GM18519 (cell line): Measurements from ENCODE around the gene CNFN.

ENCODE experiments used
- ATAC-seq: cut with Tn5 transposase; IDR thresholded peaks from one replicate; pipeline ENCODE4 v1.9.1; 2021; ENCODE audit warnings: mild to moderate bottlenecking, moderate library complexity; ENCODE audit not compliant: unreplicated experiment, low FRiP score

Gene CNFN

GRCh38 chr19:42410371-42410770 is 20.3 kb upstream of the CNFN start:
- ATAC-seq: no peak

GRCh38 chr19:42409477-42409876 is 19.4 kb upstream of the CNFN start:
- ATAC-seq: no peak

DNA sequence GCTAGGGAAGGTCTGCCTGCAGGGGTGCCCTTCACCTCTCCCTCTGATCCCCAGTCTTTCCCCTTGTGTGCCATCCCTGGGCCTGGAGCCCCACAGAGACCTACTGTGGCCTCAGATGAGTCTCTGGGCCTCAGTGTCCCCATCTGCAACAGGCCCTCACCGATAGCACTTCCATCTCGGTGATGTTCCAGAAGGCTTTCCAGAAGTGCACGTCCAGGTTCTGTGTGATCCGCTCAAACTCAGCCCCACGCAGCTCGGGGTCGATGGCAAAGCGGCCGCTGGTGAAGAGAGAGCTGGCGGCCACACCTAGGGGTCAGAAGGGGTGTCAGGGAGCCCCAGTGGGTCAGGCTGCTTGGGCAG is 17.7 kb upstream of the CNFN start:
- no peak for ATAC-seq

- no peak for ATAC-seq
Measured at GRCh38 chr19:42407085-42407815, 17.2 kb upstream of the CNFN start.

GRCh38 chr19:42406111-42406510 is 16.0 kb upstream of the CNFN start:
- ATAC-seq: no peak

DNA sequence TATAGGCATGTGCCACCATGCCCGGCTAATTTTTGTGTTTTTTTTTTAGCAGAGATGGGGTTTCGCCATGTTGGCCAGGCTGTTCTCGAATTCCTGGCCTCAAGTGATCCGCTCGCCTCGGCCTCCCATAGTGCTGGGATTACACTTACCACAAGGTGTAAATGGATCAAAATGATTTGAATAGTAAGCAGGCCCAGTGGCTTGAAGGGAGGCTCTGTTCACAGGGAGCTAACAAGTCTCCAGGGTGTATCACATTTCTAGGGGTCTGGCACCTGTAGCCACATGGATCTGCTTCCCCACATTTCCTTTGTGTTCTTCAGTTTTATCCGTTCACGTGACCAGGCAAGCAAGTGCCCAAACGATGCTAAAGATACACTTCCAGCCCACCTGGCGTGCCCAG is 13.5 kb upstream of the CNFN start:
- no peak for ATAC-seq

GRCh38 chr19:42402376-42403116 is 12.4 kb upstream of the CNFN start:
- ATAC-seq: no peak

DNA sequence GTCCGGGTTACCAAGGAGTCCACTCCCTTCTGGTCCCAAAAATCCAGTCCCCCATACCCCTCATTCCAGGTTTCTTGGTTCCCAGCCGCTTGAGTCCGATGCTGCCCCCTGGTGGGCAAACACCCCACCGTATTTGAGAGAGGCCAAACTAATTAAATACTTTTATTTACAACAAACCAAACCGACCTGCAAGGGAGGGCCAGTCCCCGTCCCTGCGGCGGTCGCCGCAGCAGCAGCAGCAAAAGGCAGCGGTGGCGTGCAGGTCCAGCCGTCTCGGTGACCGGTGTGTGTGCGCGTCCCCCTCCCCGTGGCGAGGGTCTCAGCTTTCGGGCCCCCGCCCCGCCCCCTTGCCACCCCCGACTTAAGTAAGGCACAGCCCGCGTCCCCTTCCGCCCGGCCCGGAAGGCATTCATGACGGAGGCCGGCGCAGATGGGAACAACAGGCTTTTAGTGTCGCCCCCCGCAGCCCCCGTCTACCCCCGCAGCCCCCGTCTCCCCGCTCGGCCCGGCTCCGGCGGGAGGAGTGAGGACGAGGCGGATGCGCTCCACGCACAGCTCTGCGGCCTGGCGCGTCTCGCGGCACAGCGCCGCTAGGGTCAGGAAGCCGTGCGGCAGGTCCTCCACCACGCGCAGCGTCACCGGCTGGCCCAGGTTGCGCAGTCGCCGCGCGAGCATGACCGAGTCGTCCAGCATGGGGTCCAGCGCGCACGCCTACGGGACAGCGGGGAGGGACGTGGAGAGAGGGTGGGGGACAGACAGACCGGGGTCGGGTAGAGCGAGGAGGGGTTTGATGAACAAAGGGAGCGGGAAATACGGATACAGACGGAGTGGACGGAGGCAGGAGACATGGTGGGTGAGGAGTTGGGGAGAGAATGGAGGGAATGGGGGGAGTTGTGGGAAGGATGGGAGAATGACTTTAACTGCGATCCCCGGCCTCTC is 11.5 kb upstream of the CNFN start:
- ATAC-seq: no peak

DNA sequence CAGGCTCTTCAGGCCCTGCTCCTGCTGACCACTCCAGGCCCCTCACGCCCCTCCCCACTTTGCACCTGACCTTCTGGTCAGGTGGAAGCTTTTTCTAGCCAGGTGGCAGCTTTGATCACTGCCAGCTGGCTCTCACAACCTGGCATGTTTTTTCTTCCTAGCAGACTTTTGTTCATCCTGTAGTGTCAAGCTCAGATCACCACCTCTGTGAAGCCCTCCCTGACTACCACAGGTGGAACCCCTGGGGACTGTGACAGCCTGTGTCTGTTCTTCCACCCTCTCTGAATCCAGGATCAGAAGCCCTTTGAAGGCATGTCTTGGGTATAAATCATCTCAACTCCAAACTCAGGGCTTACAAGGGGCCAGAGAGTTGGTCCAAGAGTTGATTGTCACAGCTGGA is 10.3 kb upstream of the CNFN start:
- no peak for ATAC-seq

GRCh38 chr19:42397263-42398166 is 7.4 kb upstream of the CNFN start:
- no peak for ATAC-seq

DNA sequence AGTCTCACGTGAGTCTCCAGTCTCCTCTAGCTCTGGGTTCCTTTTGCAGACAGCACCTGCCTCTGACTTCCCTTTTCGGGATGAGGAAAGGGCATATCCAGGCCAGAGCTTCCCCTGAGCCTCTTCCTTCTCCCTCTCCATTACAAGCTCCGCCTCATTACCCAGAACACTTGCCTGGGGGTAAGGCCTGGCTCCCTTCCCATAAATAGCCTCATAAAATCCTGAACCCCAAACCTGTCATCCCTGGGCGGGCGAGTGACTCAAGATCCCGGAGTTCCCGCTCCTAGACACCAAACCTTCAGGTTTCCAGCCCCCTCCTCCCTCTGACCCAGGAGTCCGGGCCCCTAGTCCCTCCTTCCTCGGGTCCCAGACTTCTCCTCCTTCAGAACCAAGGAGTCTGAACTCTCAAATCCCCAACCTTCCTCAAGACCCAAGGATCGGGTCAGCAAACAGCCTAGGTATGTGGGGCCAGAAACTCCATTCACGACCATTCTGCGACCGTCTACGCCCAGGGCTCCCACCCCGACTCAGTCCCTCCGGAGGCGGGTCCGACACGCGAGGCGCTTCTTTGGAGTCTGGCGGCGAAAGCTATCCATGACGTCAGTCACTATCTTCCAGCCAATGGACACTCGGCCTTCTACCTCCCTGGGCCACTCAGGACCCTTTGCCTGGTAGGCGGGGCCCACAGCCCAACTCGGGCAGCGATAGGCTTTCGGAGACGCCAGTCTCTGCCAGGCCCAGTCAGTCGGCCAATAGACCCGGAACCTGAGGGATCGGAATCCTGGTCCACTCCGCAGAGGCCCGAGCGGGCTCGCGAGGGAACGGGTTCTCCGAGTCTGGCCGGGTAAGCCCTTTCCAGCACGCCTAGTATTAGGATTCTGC is 6.5 kb upstream of the CNFN start:
- peak; percentile 79 for ATAC-seq

- no peak for ATAC-seq
Measured at GRCh38 chr19:42394751-42395150, 4.7 kb upstream of the CNFN start.

GRCh38 chr19:42392165-42392564 is 2.1 kb upstream of the CNFN start:
- no peak for ATAC-seq

DNA sequence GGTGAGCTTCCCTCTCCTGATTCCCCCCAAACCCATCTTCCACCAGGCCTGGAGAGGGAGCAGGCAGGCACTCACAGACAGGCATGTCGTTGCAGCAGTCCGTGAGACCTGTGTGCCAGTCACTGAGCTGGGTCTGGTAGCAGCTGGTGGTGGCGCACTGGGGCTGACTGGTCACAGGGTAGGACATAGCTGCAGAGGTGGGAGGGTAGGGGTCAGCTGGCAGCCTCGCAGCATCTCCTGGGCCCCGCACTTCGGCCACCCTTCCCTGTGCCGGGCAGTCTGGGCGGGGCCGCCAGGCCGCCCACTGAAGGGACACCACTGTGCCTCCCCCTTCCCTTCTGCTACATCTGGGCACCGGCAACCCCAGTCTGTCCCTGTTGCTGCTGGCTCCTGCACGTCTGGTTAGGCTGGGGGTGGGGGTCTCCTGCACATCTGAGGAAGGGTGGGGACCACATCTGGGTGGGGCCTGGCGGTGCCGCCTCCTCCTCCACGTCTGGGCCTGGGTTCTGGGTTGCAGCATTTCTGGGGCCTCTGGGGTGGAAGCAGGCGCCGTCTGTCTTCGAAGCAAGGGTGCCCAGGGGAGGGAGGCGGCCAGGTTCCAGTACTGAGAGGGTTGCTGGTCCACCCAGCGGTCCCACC is 1.1 kb downstream of the CNFN start:
- ATAC-seq: no peak

GRCh38 chr19:42386974-42387707 is 3.0 kb downstream of the CNFN start:
- ATAC-seq: no peak

- no peak for ATAC-seq
Measured at GRCh38 chr19:42380155-42380554, 9.9 kb downstream of the CNFN start.

GRCh38 chr19:42378225-42379215 is 11.6 kb downstream of the CNFN start:
- no peak for ATAC-seq
